ENCODE data around the gene SSB.

- no peak for TF ChIP-seq SP1 (IDR thresholded peaks at IDR 0.05)
- no peak for TF ChIP-seq L3MBTL2 (conservative IDR thresholded peaks at IDR 0.05)
- no peak for TF ChIP-seq ARNT (IDR thresholded peaks at IDR 0.05)
- TF ChIP-seq BHLHE40 (IDR thresholded peaks at IDR 0.05; ENCODE audit: borderline replicate concordance) = no peak
- TF ChIP-seq FOXM1 (IDR thresholded peaks at IDR 0.05; ENCODE audit: borderline replicate concordance) = no peak
- no peak for TF ChIP-seq LEF1 (IDR thresholded peaks at IDR 0.05; ENCODE audit: borderline replicate concordance)
- TF ChIP-seq TARDBP (IDR thresholded peaks at IDR 0.05) = no peak
- TF ChIP-seq FOXK2 (IDR thresholded peaks at IDR 0.05) = no peak
- no peak for TF ChIP-seq ELF4 (IDR thresholded peaks at IDR 0.05)
Measured at GRCh38 chr2:169771612-169772011, 27.1 kb upstream of the SSB start.

Data from HEK293T (cell line).